ENCODE data around the gene SHANK2. TPM values are rescaled to one million over a fixed set of nuclear protein-coding genes. Genes with fewer than 3 reads are reported as not detected.

Gene SHANK2
- total and polyA plus RNA-seq, 2 of the 4 experiments (the other 2 are of a cell fraction): 1.6 to 2.2 TPM

GRCh38 chr11:71282581-71283351 lies 30.4 kb upstream of the SHANK2 start:
- H2BK5ac ChIP-seq (ENCODE audit: low read depth, low read length, poor library complexity, severe bottlenecking): no peak overlapping the region
- no peak overlapping the region for H3K14ac ChIP-seq (replicated peaks; ENCODE audit: low read depth, low read length)
- DNase-seq (no peak), ATAC-seq (ENCODE audit: low read depth) (no peak)
- peak overlapping the region; percentile 67 for H2AK9ac ChIP-seq (replicated peaks; ENCODE audit: low read depth, low read length, poor library complexity)
- H3K18ac ChIP-seq (ENCODE audit: low read depth, low read length): no peak overlapping the region
- H3K27ac ChIP-seq (ENCODE audit: insufficient read depth, low read length): no peak overlapping the region
- no peak overlapping the region for H4K91ac ChIP-seq (ENCODE audit: insufficient read depth, low read depth, low read length)
- WGBS, 2 experiments (ENCODE audit: extremely low coverage in 2 of 2, insufficient read length in 1 of 2): 72% methylated on average over 3 of the region's 15 CpGs; no CpG with 5 or more reads in 1 of the 2 experiments
- no peaks in the 10 kb centered on the region for H3K9me3 ChIP-seq (ENCODE audit: control insufficient read depth, insufficient read depth, low read length)
- ChIA-PET POLR2A (ENCODE audit: unreplicated experiment) (no interaction called here), CTCF (no interaction called here)
- no peak overlapping the region for H4K5ac ChIP-seq (ENCODE audit: low read depth, low read length)
- H4K8ac ChIP-seq (ENCODE audit: low read depth in 2 of 2, low read length in 2 of 2): no peak overlapping the region
- H2AK5ac ChIP-seq (ENCODE audit: low read depth, low read length): no peak overlapping the region
- H3K9ac ChIP-seq (ENCODE audit: low read depth, low read length): no peak overlapping the region
- no peak overlapping the region for H3K23ac ChIP-seq (ENCODE audit: low read depth, low read length)
- H4K20me1 ChIP-seq (ENCODE audit: insufficient read depth, low read length): peaks cover 9% of the 10 kb centered on the region; the same call in 1 of the 2 replicates
- peaks cover 5% of the 10 kb centered on the region for H3K4me1 ChIP-seq (ENCODE audit: control insufficient read depth, insufficient read depth, low read length)
- no peak for TF ChIP-seq RAD21 (IDR thresholded peaks at IDR 0.05; ENCODE audit: low read length)
- no peak for TF ChIP-seq MAFK (IDR thresholded peaks at IDR 0.05; ENCODE audit: low read depth, low read length)
- peaks cover 3% of the 10 kb centered on the region; the same call in 1 of the 2 replicates for H3K9me1 ChIP-seq (ENCODE audit: insufficient read depth, low read length)
- H2BK20ac ChIP-seq (ENCODE audit: low read depth, low read length): no peak overlapping the region
- dilution Hi-C loops (cut with HindIII; ENCODE audit: low sequenced_read_pairs, unreplicated experiment): no loop called here
- no peak overlapping the region for H3K4me2 ChIP-seq (ENCODE audit: low read depth, low read length)
- H3K4ac ChIP-seq (ENCODE audit: low read depth, low read length): no peak overlapping the region
- H3K4me3 ChIP-seq (ENCODE audit: insufficient read depth, low read depth, low read length): no peak overlapping the region
- no TSS peak for BruUV-seq (replicated peaks)
- H2BK15ac ChIP-seq (ENCODE audit: low read depth, low read length): no peak overlapping the region
- peaks cover 8% of the 10 kb centered on the region for H3K27me3 ChIP-seq (ENCODE audit: control insufficient read depth, insufficient read depth, low read length)
- no peak overlapping the region for H2BK120ac ChIP-seq (ENCODE audit: low read depth, low read length)
- H3K79me1 ChIP-seq (ENCODE audit: low read depth in 1 of 2, low read length in 2 of 2): no peaks in the 10 kb centered on the region
- H3K36me3 ChIP-seq (ENCODE audit: control insufficient read depth, insufficient read depth, low read length): no peaks in the 10 kb centered on the region
- no peak overlapping the region for H3K56ac ChIP-seq (ENCODE audit: extremely low read depth, insufficient read depth, low read length)
- intact Hi-C loops (cut with micrococcal nuclease): no loop called here
- in situ Hi-C loops (cut with MboI; ENCODE audit: low sequenced_read_pairs): no loop called here
- no peak overlapping the region for H2AFZ ChIP-seq (replicated peaks; ENCODE audit: low read length, poor library complexity)
